Stomach (tissue), 4 donors: ENCODE results near the gene ADD1.

Experiments
- EP300 ChIP-seq: sonication (generic); formaldehyde crosslinking; IDR thresholded peaks from one replicate; pipeline ENCODE4 v1.6.1; 2017; ENCODE audit warnings: antibody characterized with exemption
- POLR2A ChIP-seq, 4 donors: fragments of 450-650 bp; IDR thresholded peaks; one replicate each; pipeline ENCODE4 v1.6.1; 2016; ENCODE audit warnings: antibody characterized with exemption in 4 of 4, control low read depth in 2 of 4, mild to moderate bottlenecking in 1 of 4, moderate library complexity in 1 of 4
- POLR2AphosphoS5 ChIP-seq, 3 donors: sonication (generic); formaldehyde crosslinking; IDR thresholded peaks; one replicate each; pipeline ENCODE4 v1.6.1; 2016; ENCODE audit warnings: antibody characterized with exemption in 3 of 3
- TF ChIP-seq, protein P1 (sequence below), 7 experiments: fragments of 450-650 bp in 4 of 7; fragments of 200-600 bp in 3 of 7; sonication (generic) in 3 of 7; IDR thresholded peaks; one replicate each; pipeline ENCODE4 v1.5.1; 2016 to 2019; ENCODE audit warnings: antibody characterized with exemption in 7 of 7, control low read depth in 2 of 7, mild to moderate bottlenecking in 1 of 7

DNA sequence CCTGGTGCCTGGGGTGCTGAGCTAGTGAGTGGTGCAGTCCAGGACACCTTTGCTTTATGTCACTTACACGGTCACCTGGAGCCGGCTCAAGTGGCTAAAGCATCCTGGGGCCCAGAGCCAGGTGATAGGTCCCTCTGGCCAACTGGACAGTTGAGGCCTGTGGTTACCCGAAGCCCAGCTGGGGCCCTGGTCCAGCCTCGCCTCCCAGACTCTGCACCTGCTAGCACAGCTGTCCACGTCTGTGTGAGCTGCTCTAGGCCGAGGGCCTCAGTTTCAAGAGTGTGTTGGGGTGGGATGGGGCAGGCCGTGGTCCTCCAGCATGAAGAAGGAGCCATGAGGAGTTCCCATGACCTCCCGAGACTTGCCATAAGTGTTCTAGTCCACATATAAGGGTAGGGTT, 7.7 kb upstream of the ADD1 start:
- no peak for TF ChIP-seq POLR2A (IDR thresholded peaks at IDR 0.05)
- TF ChIP-seq, protein P1, sequence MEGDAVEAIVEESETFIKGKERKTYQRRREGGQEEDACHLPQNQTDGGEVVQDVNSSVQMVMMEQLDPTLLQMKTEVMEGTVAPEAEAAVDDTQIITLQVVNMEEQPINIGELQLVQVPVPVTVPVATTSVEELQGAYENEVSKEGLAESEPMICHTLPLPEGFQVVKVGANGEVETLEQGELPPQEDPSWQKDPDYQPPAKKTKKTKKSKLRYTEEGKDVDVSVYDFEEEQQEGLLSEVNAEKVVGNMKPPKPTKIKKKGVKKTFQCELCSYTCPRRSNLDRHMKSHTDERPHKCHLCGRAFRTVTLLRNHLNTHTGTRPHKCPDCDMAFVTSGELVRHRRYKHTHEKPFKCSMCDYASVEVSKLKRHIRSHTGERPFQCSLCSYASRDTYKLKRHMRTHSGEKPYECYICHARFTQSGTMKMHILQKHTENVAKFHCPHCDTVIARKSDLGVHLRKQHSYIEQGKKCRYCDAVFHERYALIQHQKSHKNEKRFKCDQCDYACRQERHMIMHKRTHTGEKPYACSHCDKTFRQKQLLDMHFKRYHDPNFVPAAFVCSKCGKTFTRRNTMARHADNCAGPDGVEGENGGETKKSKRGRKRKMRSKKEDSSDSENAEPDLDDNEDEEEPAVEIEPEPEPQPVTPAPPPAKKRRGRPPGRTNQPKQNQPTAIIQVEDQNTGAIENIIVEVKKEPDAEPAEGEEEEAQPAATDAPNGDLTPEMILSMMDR (IDR thresholded peaks at IDR 0.05) = no peak
- no peak for TF ChIP-seq POLR2AphosphoS5 (IDR thresholded peaks at IDR 0.05)
- no peak for TF ChIP-seq EP300
